OCI-M1 (cell line): Measurements from ENCODE around the gene ACTR10.
A peak's percentile ranks its signal among the peaks of the same experiment; 100 is the strongest.

Experiments
- DNase-seq: peaks from one replicate; lab custom pipeline; 2025; lab: John Stamatoyannopoulos, UW

Gene ACTR10

GRCh38 chr14:58199726-58200479 lies at the start of gene ACTR10:
TSS of gene ACTR10 (plus strand) at chr14:58200149. CDS start at chr14:58200218, 69 bp downstream.
- peak; percentile 89 for DNase-seq

DNA sequence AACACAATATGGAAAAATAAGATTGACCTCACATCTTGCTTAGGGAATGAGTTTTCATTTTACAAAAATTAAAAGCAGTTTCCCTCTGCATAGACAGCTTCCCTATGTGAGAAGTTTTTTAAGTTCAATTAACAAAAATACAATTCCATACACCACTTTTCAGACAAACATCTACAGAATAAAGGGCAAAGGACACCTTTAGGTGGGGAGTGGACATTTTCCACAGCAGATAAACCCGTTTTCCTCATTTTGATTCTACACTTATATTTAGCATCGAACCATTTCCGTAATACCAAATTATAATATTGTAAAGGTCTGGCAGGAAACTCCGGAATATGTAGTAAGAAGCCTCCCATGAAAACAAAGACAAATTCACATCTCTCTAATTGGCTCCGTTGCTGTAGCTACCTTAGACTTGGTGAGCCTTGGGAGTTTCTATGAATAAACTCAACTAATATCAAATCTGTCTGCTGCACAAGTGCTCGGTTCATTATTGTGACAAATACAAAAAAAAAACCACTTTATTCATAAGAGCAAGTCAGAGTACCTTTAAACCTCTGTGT lies 49.6 kb upstream of the ACTR10 start:
- DNase-seq: no peak

DNA sequence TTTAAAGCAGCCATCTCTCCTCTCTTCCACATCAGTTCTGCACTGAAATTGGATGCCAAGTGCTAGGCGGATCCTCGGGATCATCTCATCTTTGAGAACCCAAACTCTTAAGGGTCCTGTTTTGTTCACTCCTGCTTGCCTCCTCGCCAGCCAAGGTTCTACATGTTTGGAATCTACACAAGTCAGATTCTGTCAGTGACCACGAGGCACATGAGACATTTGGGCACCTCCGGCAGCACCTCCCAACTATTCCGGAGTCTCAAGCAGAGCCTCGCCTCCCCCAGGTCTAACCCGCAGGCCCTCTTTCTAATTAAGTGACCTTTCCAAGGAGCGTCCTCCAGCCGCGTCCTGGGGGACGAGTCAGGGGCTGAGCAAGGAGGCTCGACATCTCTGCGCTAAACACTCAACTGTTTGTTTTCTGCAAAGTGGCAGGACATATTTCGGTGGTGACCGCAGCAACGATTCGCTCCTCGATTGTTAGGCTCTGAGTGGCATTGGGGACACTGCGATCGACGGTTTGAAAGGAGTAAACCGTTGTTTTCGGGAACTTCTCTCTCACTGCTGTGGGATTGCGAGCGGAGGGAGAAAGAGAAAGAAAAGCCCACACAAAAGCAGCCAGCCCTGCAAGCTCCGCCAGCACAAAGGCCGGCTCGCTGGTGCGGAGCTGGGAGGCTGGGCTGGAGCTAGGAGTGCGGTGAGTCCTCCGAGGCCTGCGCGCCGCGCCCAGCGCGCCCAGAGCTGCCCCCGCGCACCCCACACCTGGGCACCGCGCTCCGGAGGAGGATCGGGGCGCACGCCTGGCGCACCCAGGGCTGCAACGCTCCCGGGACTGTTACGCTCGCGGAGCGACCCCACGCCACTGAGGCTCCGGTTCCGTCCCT lies 48.6 kb upstream of the ACTR10 start:
- DNase-seq: peak; percentile 4

DNA sequence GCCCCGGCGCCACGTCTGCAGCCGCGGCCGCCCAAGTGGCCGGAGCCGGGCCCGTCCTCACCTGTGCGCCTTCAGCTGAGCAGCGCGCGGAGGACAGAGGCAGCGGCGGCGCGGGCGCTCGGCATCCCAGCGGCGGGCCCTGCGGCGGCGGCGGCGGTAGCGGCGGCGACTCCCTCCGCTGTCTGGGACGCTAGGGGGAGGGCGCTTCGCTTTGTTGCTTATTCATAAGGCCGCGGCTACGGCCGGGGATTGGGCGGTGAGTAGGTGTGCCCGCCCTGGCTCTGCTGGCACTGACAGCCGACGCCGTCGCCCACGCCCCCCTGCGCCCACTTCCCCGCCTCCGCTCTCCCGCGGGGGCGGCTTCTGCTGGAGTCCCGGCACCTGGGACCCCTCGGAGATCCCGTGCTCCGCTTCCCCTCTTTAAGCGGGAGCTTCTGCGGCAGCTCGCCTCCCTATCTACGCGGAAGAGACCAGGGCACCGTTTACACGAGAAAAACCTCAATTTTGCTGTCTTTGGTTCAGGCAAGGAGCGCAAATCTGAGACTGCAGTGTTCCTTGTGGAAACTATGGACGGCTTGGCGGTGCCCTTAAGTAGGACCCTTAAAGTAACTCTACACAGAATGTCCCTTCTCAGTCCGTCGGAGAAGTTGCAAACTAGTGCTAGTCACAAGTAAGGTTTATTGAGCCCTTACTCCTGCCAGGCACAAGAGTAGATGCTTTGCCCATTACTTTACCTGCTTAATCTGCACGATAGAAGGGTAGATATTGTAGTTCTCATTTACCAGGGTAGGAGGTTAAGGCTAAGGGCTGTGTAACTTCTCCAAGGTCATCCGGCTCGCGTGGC lies 47.7 kb upstream of the ACTR10 start, which contains the start of gene ARMH4:
ARMH4 (minus strand) TSS at position 200 of the 844 bp plus-strand sequence. CDS start 12,855 bp downstream, outside the sequence.
- peak; percentile 69 for DNase-seq

- DNase-seq: no peak
These were observed 39.4 kb upstream of the ACTR10 start for GRCh38 chr14:58160561-58160960.

DNA sequence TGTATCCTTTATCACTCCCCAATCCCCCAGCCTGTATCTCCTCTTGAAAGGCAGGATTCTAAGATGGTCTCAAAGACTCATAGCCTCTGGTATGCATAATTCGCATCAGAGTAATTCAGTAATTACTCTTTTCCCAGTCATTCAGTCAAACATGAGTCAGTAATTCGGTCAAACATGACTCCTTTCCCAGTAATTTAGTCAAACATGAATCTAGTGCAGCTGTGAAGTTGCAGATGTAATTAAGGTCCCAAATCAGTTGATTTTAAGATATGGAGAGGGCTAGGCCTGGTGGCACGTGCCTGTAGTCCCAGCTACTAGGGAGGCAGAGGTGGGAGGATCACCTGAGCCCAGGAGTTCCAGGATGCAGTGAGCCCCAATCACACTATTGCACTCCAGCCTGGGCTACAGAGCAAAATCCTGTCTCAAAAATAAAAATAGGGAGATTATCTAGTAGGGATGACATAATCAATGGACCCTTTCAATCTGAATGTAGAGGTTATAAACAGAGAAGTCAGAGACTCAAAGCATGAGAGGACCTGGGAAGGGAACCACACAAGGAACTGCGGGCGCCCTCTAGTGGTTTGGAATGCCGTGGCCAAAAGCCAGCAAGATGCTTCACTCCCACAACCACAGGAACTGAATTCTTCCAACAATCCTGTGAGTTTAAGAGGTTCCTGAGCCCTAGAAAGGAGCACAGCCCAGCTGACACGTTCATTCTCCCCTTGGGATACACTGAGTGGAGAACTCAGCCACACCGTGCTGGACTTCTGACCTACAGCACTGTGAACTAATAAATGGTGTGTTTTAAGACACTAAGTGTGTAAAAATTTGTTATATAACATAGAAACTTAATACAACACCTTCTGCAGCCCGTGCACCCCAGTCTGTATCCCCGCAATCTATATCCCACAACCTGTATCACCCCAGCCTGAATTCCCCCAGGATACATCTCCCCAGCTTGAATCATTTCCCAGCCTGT lies 33.7 kb upstream of the ACTR10 start:
- peak; percentile 85 for DNase-seq

DNA sequence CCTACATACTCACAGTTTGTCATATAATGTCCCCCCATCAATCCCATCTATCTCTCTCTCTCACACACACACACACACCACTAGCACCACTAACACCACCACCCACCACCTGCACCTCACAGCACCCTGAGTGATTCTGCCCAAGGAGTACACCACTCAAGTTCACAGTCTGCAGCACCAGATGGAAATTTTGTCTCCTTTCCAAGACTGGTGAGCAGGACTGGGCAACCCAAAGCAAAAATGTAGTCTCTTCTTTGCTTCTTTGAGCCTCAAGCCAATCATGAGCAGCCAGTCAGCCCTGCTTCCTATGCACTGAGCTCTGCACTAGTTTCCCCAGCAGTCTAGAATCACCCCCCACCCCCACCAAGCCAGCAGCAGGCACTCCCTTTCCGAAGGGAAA lies 32.9 kb upstream of the ACTR10 start:
- DNase-seq: no peak

- DNase-seq: no peak
These were observed 32.1 kb upstream of the ACTR10 start for GRCh38 chr14:58167891-58168290.

GRCh38 chr14:58171090-58171489 lies 28.9 kb upstream of the ACTR10 start:
- DNase-seq: peak; percentile 88

DNA sequence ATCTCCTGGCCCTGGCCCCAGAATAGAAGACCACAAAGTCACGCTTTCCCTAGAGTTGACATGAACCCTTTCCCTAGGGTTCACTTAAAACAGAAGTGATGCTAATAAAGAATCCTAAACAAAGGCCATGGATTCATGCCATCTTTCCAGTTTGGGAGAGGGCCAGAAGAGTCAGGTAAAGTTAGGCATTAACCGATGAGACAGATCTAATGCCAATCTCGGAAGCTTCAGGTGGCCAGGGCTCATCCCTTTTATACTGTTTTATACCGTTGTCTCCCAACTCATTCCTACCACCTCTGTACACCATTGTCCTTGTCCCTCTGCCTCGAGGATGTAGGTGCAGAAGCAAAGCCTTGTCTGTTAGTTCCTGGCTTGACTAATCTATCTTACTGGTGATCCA lies 22.8 kb upstream of the ACTR10 start:
- DNase-seq: no peak

DNA sequence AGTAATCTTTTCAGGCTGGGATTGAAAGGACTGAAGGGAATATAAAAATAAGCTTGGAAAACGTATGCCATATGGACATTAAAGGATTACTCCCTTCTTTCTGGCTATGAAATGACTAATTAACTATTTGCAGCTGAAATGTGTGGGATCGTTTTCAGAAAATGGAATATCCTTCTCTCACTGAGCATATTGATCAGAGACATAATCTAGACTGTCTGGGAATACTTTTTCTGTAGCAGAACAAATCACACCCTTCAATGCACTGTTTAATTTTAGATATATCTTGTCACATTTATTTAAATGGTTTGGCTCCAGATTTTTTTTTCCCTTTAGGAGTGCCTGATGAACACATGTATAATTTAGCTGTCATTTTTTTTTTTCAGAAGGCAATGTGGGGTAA lies 10.8 kb upstream of the ACTR10 start:
- no peak for DNase-seq

DNA sequence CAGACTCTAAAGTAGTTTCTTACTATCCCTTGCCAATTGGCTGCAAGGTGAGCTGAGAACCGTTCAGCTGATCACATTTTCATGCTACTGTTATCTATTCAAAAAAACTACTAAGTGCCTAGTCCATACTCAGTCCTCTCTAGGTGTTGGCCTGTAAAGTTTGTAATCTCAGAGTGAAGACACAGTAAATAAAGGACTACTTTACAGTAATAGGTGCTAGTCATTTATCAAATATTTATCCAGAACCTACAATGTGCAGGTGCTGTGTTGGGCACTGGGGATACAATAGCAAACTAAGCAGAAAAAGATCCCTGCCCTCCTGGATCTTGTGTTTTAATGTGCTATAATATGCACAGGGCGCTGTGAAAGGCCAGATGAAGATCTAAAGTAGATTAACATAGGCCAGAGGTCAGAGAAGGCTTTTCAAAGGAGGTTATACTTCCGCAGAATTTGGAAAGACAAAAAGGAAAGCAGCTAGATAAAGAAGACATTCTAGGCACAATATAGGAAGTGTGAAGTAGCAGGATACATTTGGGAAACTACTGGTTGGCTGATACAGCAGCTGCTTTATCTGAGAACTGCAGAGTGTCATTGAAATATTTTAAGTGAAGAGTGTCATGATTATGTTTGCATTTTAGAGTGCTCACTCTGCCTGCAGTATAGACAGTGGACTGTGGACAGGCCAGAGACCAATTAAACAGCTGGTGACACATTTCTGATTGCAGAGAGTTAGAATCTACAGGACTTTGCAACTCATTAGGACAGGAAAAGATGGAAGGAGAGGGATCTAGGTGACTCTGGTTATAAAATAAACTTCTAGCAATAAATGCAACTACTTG lies 8.0 kb upstream of the ACTR10 start:
- DNase-seq: peak; percentile 40

DNA sequence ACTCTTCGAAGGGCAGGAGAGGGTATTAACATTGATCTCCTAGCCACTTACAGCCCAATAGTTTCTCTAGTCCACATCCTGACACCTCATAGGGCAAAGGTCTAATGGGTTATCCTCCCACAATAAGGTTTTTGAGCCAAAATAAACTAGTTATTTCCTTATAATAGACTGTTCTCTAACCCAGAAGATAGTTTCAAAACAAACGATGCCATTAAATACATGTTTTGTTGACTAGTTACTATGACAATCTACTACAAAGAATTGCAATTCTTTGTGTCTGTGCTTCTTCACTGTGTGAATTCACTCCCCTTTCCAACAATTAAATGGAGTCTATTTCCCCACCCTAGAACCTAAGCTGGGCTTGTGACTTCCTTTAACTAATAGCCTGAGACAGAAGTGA lies 6.4 kb upstream of the ACTR10 start:
- DNase-seq: no peak

- peak; percentile 56 for DNase-seq
These were observed 3.8 kb upstream of the ACTR10 start for GRCh38 chr14:58196198-58196597.

DNA sequence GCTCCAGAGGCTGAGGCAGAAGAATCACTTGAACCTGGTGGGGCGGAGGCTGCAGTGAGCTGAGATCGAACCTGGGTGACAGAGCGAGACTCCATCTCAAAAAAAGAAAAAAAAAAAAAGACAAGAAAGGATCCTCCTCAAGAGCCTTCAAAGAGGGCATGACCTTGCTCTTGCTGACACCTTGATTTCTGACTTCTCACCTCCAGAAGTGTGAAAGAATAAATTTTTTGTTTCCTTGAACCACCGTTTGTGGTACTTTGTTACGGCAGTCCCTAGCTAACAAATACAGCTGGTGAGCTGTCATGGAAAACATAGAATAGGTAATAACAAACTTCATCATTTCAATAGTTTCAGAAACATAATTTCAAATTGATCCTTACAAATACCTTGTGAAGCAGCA lies 1.9 kb upstream of the ACTR10 start:
- DNase-seq: no peak

DNA sequence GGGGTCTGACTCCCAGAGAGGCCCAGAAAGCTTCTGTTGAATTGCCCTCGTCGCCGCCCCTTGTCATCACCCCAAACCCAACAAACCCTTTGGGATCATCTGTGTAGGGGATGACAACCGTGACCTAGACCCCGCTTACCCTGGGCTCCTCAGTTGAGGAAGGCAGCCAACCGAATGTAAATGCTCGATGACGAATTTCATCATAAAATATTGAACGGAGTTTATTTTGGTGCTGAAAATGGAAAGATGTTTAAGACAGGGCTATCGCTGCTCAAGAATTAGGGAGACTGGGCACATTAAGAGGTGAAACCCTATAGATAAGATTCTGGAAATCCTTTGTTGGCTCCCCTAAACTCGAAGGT lies 512 bp downstream of the ACTR10 start:
- peak; percentile 47 for DNase-seq

GRCh38 chr14:58200846-58201245 lies 897 bp downstream of the ACTR10 start:
- DNase-seq: peak; percentile 40

- DNase-seq: no peak
These were observed 13.2 kb downstream of the ACTR10 start for GRCh38 chr14:58213176-58213575.

GRCh38 chr14:58215191-58215914 lies 15.4 kb downstream of the ACTR10 start:
- peak; percentile 55 for DNase-seq
